Fibroblast of lung (primary cell): ENCODE measurements around the gene TNNT1. TPM values are rescaled to one million over a fixed set of nuclear protein-coding genes. Genes with fewer than 3 reads are reported as not detected.

Source experiments
- DNase-seq, 2 donors: peaks; one replicate each; pipeline versions ENCODE4 v3.0.0 to v3.0.0-alpha.2; 2010; ENCODE audit warnings: low read depth in 2 of 2
- H2AFZ ChIP-seq: 2 replicates; pipeline ENCODE4 v1.5.1; 2012; ENCODE audit warnings: low read length, control low read depth, inconsistent platforms
- H3K27ac ChIP-seq: 2 replicates; pipeline ENCODE4 v1.5.1; 2011; ENCODE audit warnings: low read length, control low read depth; ENCODE audit not compliant: insufficient read depth
- H3K27me3 ChIP-seq: 2 replicates; pipeline ENCODE4 v1.5.1; 2011; ENCODE audit warnings: mild to moderate bottlenecking, low read length; ENCODE audit not compliant: control insufficient read depth, insufficient read depth
- H3K36me3 ChIP-seq: 2 replicates; pipeline ENCODE4 v1.5.1; 2011; ENCODE audit warnings: low read length; ENCODE audit not compliant: control insufficient read depth, insufficient read depth
- H3K4me1 ChIP-seq: 2 replicates; pipeline ENCODE4 v1.5.1; 2011; ENCODE audit warnings: low read length; ENCODE audit not compliant: control insufficient read depth, insufficient read depth; ENCODE audit errors: extremely low read depth
- H3K4me2 ChIP-seq: 2 replicates; pipeline ENCODE4 v1.5.1; 2011; ENCODE audit warnings: low read length, control low read depth; ENCODE audit not compliant: insufficient read depth; ENCODE audit errors: extremely low read depth
- H3K4me3 ChIP-seq, 4 experiments: fragments of 200-600 bp in 1 of 4; sonication (generic) in 1 of 4; replicated peaks in 1 of 4; 2 replicates each; pipeline ENCODE4 v1.5.1; 2011 to 2016; ENCODE audit warnings: low read length in 4 of 4, low read depth in 3 of 4, mild to moderate bottlenecking in 3 of 4, control low read depth in 2 of 4, inconsistent platforms in 1 of 4, mixed read lengths in 1 of 4; ENCODE audit not compliant: insufficient read depth in 1 of 4; ENCODE audit errors: control extremely low read depth in 1 of 4
- H3K79me2 ChIP-seq: 2 replicates; pipeline ENCODE4 v1.5.1; 2012; ENCODE audit warnings: mild to moderate bottlenecking, low read length, inconsistent platforms; ENCODE audit not compliant: control insufficient read depth, insufficient read depth
- H3K9ac ChIP-seq: 2 replicates; pipeline ENCODE4 v1.5.1; 2011; ENCODE audit warnings: mild to moderate bottlenecking, low read length, control low read depth; ENCODE audit not compliant: insufficient read depth
- H3K9me3 ChIP-seq: 2 replicates; pipeline ENCODE4 v1.5.1; 2012; ENCODE audit warnings: low read depth, low read length; ENCODE audit not compliant: control insufficient read depth, insufficient read depth
- H4K20me1 ChIP-seq: 2 replicates; pipeline ENCODE4 v1.5.1; 2011; ENCODE audit warnings: low read length; ENCODE audit not compliant: control insufficient read depth, insufficient read depth; ENCODE audit errors: extremely low read depth
- CTCF ChIP-seq, 2 donors: IDR thresholded peaks in 1 of 2; conservative IDR thresholded peaks in 1 of 2; 1 replicate in 1 of 2; 2 replicates in 1 of 2; pipeline ENCODE4 v1.5.1; 2011 to 2012; ENCODE audit warnings: low read length in 2 of 2, control low read depth in 1 of 2, inconsistent platforms in 1 of 2, low read depth in 1 of 2, mild to moderate bottlenecking in 1 of 2
- EZH2 ChIP-seq: IDR thresholded peaks from 2 replicates; pipeline ENCODE4 v1.5.1; 2012; ENCODE audit warnings: low read length, control low read depth, mild to moderate bottlenecking; ENCODE audit errors: missing control alignments
- polyA plus RNA-seq, 2 donors: library from polyadenylated mRNA; depleted of rRNA in 1 of 2; stranded (reverse) in 1 of 2; unstranded in 1 of 2; fragments of >200 nt; gene quantifications; 2 replicates each; pipeline ENCODE4 v1.2.1, GENCODE V29; 2011 to 2012; ENCODE audit warnings: missing spikeins in 1 of 2
- total RNA-seq: library from RNA; depleted of rRNA; stranded (reverse); fragments of >200 nt; gene quantifications from 2 replicates; pipeline ENCODE4 v1.2.1, GENCODE V29; 2014

TNNT1 gene
- total and polyA plus RNA-seq, 2 donors (not counting 1 experiment from before 2014, with no cell fraction given): 1.7 to 10.4 TPM

- no peak overlapping the region for H2AFZ ChIP-seq
- TF ChIP-seq CTCF (conservative IDR thresholded peaks at IDR 0.05 in 1 of 2, IDR thresholded peaks at IDR 0.05 in 1 of 2; ENCODE audit: low read depth in 1 of 2, low read length in 2 of 2) (no peak), EZH2 (no peak)
- no peak for DNase-seq
- no peaks in the 10 kb centered on the region for H4K20me1 ChIP-seq
- H3K9me3 ChIP-seq: no peaks in the 10 kb centered on the region
- H3K36me3 ChIP-seq: no peaks in the 10 kb centered on the region
- peaks cover 14% of the 10 kb centered on the region for H3K27me3 ChIP-seq
- H3K79me2 ChIP-seq: no peaks in the 10 kb centered on the region
- no peak overlapping the region for H3K27ac ChIP-seq
- H3K4me3 ChIP-seq: no peak overlapping the region
- no peak overlapping the region for H3K9ac ChIP-seq
- peaks cover 14% of the 10 kb centered on the region for H3K4me1 ChIP-seq
- H3K4me2 ChIP-seq: no peak overlapping the region
Observed at GRCh38 chr19:55175117-55175867, 26.3 kb upstream of the TNNT1 start.

DNA sequence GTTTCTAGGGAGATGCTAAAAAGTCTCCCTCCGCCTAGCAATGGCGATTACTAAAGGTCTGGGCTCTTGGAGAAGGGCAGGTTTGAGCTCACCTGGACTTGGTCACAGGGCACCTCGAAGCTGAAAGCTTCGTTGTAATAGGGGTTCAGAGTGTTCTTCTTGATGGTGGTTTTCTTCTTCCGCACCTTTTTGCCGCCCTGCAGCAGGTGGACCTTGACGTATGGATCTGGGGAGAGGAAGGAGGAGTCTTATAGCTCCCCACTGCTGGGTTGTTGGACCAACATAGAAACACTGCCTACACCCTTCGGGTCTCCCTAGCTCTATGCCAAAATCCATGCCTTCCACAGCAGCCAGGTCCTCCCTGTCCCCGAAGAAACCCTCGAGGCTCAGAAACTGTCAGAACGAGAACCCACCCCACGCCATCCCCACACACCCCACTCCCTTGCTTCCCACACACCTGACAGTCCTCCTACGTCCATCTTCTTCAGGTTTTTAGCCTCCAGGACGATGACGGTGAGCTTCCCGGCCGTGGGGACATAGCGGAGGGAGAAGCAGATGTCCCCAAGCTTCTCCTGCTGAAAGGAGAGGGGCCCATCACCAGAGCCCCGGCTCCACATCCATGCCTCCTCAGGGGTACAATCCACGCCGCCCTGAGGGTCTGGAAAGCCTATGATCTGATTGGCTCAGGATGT, 25.6 kb upstream of the TNNT1 start:
- H3K27me3 ChIP-seq: peaks cover 12% of the 10 kb centered on the region
- H3K4me1 ChIP-seq: peaks cover 11% of the 10 kb centered on the region
- no peak overlapping the region for H2AFZ ChIP-seq
- DNase-seq: no peak
- no peaks in the 10 kb centered on the region for H3K9me3 ChIP-seq
- H4K20me1 ChIP-seq: no peaks in the 10 kb centered on the region
- no peaks in the 10 kb centered on the region for H3K79me2 ChIP-seq
- H3K36me3 ChIP-seq: no peaks in the 10 kb centered on the region
- TF ChIP-seq CTCF (conservative IDR thresholded peaks at IDR 0.05 in 1 of 2, IDR thresholded peaks at IDR 0.05 in 1 of 2; ENCODE audit: low read depth in 1 of 2, low read length in 2 of 2) (no peak), EZH2 (no peak)
- no peak overlapping the region for H3K27ac ChIP-seq
- H3K4me3 ChIP-seq: peak overlapping the region in 1 of 4 experiments; percentile 12
- no peak overlapping the region for H3K9ac ChIP-seq
- H3K4me2 ChIP-seq: peak overlapping the region; percentile 50

DNA sequence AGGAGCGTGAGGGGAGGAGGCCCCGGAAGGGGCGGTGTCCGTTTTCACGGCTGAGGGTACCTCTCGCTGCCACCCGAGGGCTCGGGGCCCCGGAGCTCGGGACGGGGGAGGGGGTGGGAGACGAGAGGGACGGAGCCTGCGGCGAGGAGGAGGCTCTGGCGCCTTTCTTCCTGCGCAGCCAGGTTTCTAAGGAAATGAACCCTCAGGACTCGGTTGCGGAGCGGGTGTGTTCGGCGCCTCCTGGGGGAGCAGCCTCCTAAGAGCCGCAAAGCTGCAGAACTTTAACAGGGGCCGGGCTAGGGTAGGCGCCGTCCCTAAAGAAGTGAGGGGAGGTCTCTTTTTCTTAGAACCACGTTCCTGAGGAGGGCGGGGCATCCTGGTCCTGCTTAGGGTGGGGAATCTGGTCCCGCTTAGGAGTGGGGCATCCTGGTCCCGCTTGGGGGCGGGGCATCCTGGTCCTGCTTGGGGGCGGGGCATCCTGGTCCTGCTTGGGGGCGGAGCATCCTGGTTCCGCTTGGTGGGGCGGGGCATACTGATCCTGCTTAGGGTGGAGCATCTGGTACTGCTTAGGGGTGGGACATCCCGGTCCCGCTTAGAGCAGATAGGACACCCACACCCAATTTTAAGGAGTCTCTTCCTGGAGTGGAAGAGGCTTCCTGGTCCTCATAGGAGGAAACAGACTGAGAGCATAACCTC, 24.9 kb upstream of the TNNT1 start:
- Histone ChIP-seq H3K27me3 (peaks cover 14% of the 10 kb centered on the region), H3K9me3 (no peaks in the 10 kb centered on the region), H3K4me1 (peaks cover 6% of the 10 kb centered on the region), H4K20me1 (no peaks in the 10 kb centered on the region), H2AFZ (peak overlapping the region; percentile 61), H3K4me2 (peak overlapping the region; percentile 86), H3K4me3 (peak overlapping the region; percentile 53 to 64 (median 57)), H3K36me3 (no peaks in the 10 kb centered on the region), H3K27ac (no peak overlapping the region), H3K79me2 (no peaks in the 10 kb centered on the region), H3K9ac (peak overlapping the region; percentile 50)
- DNase-seq: peak; percentile 43 to 75
- TF ChIP-seq EZH2: no peak
- TF ChIP-seq CTCF (conservative IDR thresholded peaks at IDR 0.05 in 1 of 2, IDR thresholded peaks at IDR 0.05 in 1 of 2; ENCODE audit: low read depth in 1 of 2, low read length in 2 of 2): peak in 1 of 2 donors; percentile 12
